Upper lobe of left lung (tissue), 4 donors: ENCODE results near the gene STK10.

Source experiments
- EP300 ChIP-seq, 4 donors: sonication (generic); formaldehyde crosslinking; IDR thresholded peaks; one replicate each; pipeline ENCODE4 v1.5.1; 2017; ENCODE audit warnings: antibody characterized with exemption in 4 of 4, control low read depth in 2 of 4
- POLR2A ChIP-seq, 4 donors: fragments of 450-650 bp; IDR thresholded peaks; one replicate each; pipeline ENCODE4 v1.5.1; 2016 to 2017; ENCODE audit warnings: antibody characterized with exemption in 4 of 4, mild to moderate bottlenecking in 2 of 4
- POLR2AphosphoS5 ChIP-seq, 2 donors: sonication (generic); formaldehyde crosslinking; IDR thresholded peaks; one replicate each; pipeline ENCODE4 v1.5.1; 2017; ENCODE audit warnings: antibody characterized with exemption in 2 of 2
- TF ChIP-seq, protein P1 (sequence below), 6 experiments: fragments of 450-650 bp in 4 of 6; fragments of 200-600 bp in 2 of 6; sonication (generic) in 2 of 6; IDR thresholded peaks; one replicate each; pipeline ENCODE4 v1.5.1; 2016 to 2019; ENCODE audit warnings: antibody characterized with exemption in 6 of 6

DNA sequence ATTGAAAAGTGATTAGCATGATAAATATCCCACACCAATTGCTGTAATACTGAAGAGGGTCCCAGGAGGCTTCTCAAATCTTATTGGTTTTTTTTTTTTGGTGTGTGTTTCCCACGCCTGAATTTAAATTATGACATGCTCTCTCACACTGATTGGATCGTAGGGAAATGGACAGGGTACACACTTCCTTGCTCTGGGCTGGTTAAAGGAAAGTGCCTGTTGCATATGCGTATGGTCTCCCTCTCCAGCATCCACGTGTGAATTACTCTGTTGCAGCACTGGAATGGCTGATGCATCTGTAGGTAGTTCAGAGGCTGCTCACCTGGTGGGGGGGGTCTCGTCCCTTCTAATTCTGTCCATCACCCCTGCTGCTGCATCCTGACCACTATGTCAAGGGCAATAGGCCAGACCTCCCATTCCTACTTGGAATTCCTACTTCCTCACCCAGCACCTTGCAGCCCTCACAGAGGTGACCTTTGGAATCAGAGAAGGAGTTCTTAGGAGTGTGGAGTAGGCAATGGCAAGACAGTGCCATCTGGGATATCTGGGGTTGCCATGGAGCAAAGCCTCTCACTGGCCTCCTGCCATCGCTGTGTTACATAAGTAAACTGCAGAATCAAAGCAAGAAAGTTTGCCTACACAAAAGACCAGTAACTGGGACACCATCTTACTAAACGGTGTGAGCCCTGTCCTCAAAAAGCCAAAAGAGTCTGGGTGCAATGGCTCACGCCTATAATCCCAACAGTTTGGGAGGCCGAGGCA is 110.2 kb downstream of the STK10 start:
- TF ChIP-seq, protein P1, sequence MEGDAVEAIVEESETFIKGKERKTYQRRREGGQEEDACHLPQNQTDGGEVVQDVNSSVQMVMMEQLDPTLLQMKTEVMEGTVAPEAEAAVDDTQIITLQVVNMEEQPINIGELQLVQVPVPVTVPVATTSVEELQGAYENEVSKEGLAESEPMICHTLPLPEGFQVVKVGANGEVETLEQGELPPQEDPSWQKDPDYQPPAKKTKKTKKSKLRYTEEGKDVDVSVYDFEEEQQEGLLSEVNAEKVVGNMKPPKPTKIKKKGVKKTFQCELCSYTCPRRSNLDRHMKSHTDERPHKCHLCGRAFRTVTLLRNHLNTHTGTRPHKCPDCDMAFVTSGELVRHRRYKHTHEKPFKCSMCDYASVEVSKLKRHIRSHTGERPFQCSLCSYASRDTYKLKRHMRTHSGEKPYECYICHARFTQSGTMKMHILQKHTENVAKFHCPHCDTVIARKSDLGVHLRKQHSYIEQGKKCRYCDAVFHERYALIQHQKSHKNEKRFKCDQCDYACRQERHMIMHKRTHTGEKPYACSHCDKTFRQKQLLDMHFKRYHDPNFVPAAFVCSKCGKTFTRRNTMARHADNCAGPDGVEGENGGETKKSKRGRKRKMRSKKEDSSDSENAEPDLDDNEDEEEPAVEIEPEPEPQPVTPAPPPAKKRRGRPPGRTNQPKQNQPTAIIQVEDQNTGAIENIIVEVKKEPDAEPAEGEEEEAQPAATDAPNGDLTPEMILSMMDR (IDR thresholded peaks at IDR 0.05): no peak
- TF ChIP-seq POLR2AphosphoS5 (IDR thresholded peaks at IDR 0.05) (no peak), EP300 (IDR thresholded peaks at IDR 0.05) (no peak), POLR2A (IDR thresholded peaks at IDR 0.05) (no peak)
